PFSK-1 (cell line): ENCODE measurements around the gene UGT1A7.

ENCODE experiments used
- FOXP2 ChIP-seq: optimal IDR thresholded peaks from 2 replicates; pipeline ENCODE3; 2011; ENCODE audit warnings: borderline replicate concordance, control low read depth, inconsistent platforms; ENCODE audit not compliant: insufficient read depth; ENCODE audit errors: extremely low read length, extremely low read depth
- POLR2AphosphoS5 ChIP-seq: IDR thresholded peaks from 2 replicates; pipeline ENCODE4 v1.6.1; 2012; ENCODE audit warnings: low read depth, mild to moderate bottlenecking, control low read depth, low read length, moderate library complexity
- SIN3A ChIP-seq: IDR thresholded peaks from 2 replicates; pipeline ENCODE4 v1.6.1; 2012; ENCODE audit warnings: mild to moderate bottlenecking, low read length, moderate library complexity, borderline replicate concordance; ENCODE audit not compliant: insufficient read depth
- TAF1 ChIP-seq: IDR thresholded peaks from 2 replicates; pipeline ENCODE4 v1.6.1; 2012; ENCODE audit warnings: low read length, control low read depth, borderline replicate concordance; ENCODE audit not compliant: insufficient read depth
- TF ChIP-seq, protein P1 (sequence below), 2 experiments: IDR thresholded peaks; 2 replicates each; pipeline versions ENCODE4 v1.6.1 to v1.8.0; 2011 to 2012; ENCODE audit warnings: low read depth in 2 of 2, low read length in 2 of 2, control low read depth in 1 of 2, inconsistent platforms in 1 of 2, mild to moderate bottlenecking in 1 of 2, moderate library complexity in 1 of 2; ENCODE audit not compliant: insufficient read depth in 1 of 2

The UGT1A7 gene

GRCh38 chr2:233764761-233765160 is 83.1 kb downstream of the UGT1A7 start:
- TF ChIP-seq, protein P1, sequence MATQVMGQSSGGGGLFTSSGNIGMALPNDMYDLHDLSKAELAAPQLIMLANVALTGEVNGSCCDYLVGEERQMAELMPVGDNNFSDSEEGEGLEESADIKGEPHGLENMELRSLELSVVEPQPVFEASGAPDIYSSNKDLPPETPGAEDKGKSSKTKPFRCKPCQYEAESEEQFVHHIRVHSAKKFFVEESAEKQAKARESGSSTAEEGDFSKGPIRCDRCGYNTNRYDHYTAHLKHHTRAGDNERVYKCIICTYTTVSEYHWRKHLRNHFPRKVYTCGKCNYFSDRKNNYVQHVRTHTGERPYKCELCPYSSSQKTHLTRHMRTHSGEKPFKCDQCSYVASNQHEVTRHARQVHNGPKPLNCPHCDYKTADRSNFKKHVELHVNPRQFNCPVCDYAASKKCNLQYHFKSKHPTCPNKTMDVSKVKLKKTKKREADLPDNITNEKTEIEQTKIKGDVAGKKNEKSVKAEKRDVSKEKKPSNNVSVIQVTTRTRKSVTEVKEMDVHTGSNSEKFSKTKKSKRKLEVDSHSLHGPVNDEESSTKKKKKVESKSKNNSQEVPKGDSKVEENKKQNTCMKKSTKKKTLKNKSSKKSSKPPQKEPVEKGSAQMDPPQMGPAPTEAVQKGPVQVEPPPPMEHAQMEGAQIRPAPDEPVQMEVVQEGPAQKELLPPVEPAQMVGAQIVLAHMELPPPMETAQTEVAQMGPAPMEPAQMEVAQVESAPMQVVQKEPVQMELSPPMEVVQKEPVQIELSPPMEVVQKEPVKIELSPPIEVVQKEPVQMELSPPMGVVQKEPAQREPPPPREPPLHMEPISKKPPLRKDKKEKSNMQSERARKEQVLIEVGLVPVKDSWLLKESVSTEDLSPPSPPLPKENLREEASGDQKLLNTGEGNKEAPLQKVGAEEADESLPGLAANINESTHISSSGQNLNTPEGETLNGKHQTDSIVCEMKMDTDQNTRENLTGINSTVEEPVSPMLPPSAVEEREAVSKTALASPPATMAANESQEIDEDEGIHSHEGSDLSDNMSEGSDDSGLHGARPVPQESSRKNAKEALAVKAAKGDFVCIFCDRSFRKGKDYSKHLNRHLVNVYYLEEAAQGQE (IDR thresholded peaks at IDR 0.05; ENCODE audit: insufficient read depth in 1 of 2, low read depth in 2 of 2, low read length in 2 of 2), result no peak
- no peak for TF ChIP-seq TAF1
- TF ChIP-seq FOXP2, result no peak
- TF ChIP-seq SIN3A, result no peak
- TF ChIP-seq POLR2AphosphoS5, result no peak

- TF ChIP-seq, protein P1 (IDR thresholded peaks at IDR 0.05; ENCODE audit: insufficient read depth in 1 of 2, low read depth in 2 of 2, low read length in 2 of 2), result no peak
- no peak for TF ChIP-seq FOXP2
- TF ChIP-seq TAF1, result no peak
- no peak for TF ChIP-seq SIN3A
- no peak for TF ChIP-seq POLR2AphosphoS5
These were observed 84.7 kb downstream of the UGT1A7 start for GRCh38 chr2:233766416-233766815.

DNA sequence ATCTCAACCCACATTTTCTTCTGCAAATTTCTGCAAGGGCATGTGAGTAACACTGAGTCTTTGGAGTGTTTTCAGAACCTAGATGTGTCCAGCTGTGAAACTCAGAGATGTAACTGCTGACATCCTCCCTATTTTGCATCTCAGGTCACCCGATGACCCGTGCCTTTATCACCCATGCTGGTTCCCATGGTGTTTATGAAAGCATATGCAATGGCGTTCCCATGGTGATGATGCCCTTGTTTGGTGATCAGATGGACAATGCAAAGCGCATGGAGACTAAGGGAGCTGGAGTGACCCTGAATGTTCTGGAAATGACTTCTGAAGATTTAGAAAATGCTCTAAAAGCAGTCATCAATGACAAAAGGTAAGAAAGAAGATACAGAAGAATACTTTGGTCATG is 86.4 kb downstream of the UGT1A7 start:
- TF ChIP-seq, protein P1 (IDR thresholded peaks at IDR 0.05; ENCODE audit: insufficient read depth in 1 of 2, low read depth in 2 of 2, low read length in 2 of 2), result no peak
- TF ChIP-seq TAF1 (no peak), POLR2AphosphoS5 (no peak), FOXP2 (no peak), SIN3A (no peak)

- no peak for TF ChIP-seq TAF1
- TF ChIP-seq FOXP2, result no peak
- TF ChIP-seq, protein P1 (IDR thresholded peaks at IDR 0.05; ENCODE audit: insufficient read depth in 1 of 2, low read depth in 2 of 2, low read length in 2 of 2), result no peak
- no peak for TF ChIP-seq SIN3A
- no peak for TF ChIP-seq POLR2AphosphoS5
These were observed 87.6 kb downstream of the UGT1A7 start for GRCh38 chr2:233769260-233769659.

DNA sequence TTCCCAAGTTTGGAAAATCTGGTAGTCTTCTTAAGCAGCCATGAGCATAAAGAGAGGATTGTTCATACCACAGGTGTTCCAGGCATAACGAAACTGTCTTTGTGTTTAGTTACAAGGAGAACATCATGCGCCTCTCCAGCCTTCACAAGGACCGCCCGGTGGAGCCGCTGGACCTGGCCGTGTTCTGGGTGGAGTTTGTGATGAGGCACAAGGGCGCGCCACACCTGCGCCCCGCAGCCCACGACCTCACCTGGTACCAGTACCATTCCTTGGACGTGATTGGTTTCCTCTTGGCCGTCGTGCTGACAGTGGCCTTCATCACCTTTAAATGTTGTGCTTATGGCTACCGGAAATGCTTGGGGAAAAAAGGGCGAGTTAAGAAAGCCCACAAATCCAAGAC is 90.5 kb downstream of the UGT1A7 start:
- TF ChIP-seq FOXP2, result no peak
- no peak for TF ChIP-seq TAF1
- TF ChIP-seq POLR2AphosphoS5, result no peak
- TF ChIP-seq, protein P1 (IDR thresholded peaks at IDR 0.05; ENCODE audit: insufficient read depth in 1 of 2, low read depth in 2 of 2, low read length in 2 of 2), result no peak
- TF ChIP-seq SIN3A, result no peak
